ENCODE data around the gene TRAF2.

Gene TRAF2

GRCh38 chr9:136973618-136974617 is 87.6 kb downstream of the TRAF2 start:
- TF ChIP-seq FOXP2 (optimal IDR thresholded peaks at IDR 0.05; ENCODE audit: borderline replicate concordance, extremely low read depth, extremely low read length, insufficient read depth) (no peak), TAF1 (IDR thresholded peaks at IDR 0.05; ENCODE audit: borderline replicate concordance, insufficient read depth, low read length) (no peak), POLR2AphosphoS5 (IDR thresholded peaks at IDR 0.05; ENCODE audit: low read depth, low read length) (no peak), REST (IDR thresholded peaks at IDR 0.05; ENCODE audit: insufficient read depth in 1 of 2, low read depth in 2 of 2, low read length in 2 of 2) (no peak)

GRCh38 chr9:136974817-136975535 is 88.7 kb downstream of the TRAF2 start:
- TF ChIP-seq REST (IDR thresholded peaks at IDR 0.05; ENCODE audit: insufficient read depth in 1 of 2, low read depth in 2 of 2, low read length in 2 of 2) (no peak), SIN3A (IDR thresholded peaks at IDR 0.05; ENCODE audit: borderline replicate concordance, insufficient read depth, low read length) (no peak), TAF1 (IDR thresholded peaks at IDR 0.05; ENCODE audit: borderline replicate concordance, insufficient read depth, low read length) (no peak), FOXP2 (optimal IDR thresholded peaks at IDR 0.05; ENCODE audit: borderline replicate concordance, extremely low read depth, extremely low read length, insufficient read depth) (no peak), POLR2AphosphoS5 (IDR thresholded peaks at IDR 0.05; ENCODE audit: low read depth, low read length) (no peak)

- TF ChIP-seq POLR2AphosphoS5 (IDR thresholded peaks at IDR 0.05; ENCODE audit: low read depth, low read length) (no peak), SIN3A (IDR thresholded peaks at IDR 0.05; ENCODE audit: borderline replicate concordance, insufficient read depth, low read length) (no peak), TAF1 (IDR thresholded peaks at IDR 0.05; ENCODE audit: borderline replicate concordance, insufficient read depth, low read length) (no peak), REST (IDR thresholded peaks at IDR 0.05; ENCODE audit: insufficient read depth in 1 of 2, low read depth in 2 of 2, low read length in 2 of 2) (no peak), FOXP2 (optimal IDR thresholded peaks at IDR 0.05; ENCODE audit: borderline replicate concordance, extremely low read depth, extremely low read length, insufficient read depth) (no peak)
These were observed 89.3 kb downstream of the TRAF2 start for GRCh38 chr9:136975644-136976043.
